Ovary (tissue), 3 donors: ENCODE results near the gene FMN1.

ENCODE experiments used
- CTCF ChIP-seq, 3 donors: fragments of 450-650 bp in 2 of 3; fragments of 200-600 bp in 1 of 3; IDR thresholded peaks; one replicate each; pipeline versions ENCODE4 v1.5.1 to v1.8.0; 2016 to 2022; ENCODE audit warnings: antibody characterized with exemption in 3 of 3, mild to moderate bottlenecking in 1 of 3
- EP300 ChIP-seq: sonication (generic); formaldehyde crosslinking; IDR thresholded peaks from one replicate; pipeline ENCODE4 v1.6.1; 2017; ENCODE audit warnings: antibody characterized with exemption
- POLR2A ChIP-seq: fragments of 450-650 bp; IDR thresholded peaks from one replicate; pipeline ENCODE4 v1.6.1; 2017; ENCODE audit warnings: antibody characterized with exemption, mild to moderate bottlenecking, moderate library complexity
- donor health status: DM: no; HTN: no; CAD: no.

DNA sequence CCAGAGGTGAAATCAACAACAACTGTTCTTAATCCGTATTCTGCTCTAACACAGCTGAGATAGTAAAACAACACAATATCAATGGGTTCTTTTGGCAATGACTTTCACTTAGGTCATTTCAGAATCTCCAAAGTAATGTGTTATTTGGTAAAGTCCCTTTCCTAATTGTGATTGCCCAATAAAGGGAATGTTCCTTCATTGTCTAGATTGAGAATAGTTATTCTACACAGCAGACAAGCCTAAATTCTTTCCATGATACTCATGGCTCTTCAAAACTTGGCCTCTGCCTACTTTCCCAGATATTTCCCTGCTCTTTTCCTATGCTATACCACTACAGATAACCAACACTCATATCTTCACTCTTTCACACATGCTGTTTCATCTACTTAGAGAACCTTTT lies 219.8 kb downstream of the FMN1 start:
- TF ChIP-seq POLR2A (no peak), CTCF (IDR thresholded peaks at IDR 0.05) (no peak), EP300 (no peak)
